OCI-LY1 (cell line): ENCODE measurements around the gene NDUFAF2.

Source experiments
- H2AFZ ChIP-seq: fragments of 200-600 bp; sonication (generic), shearing (Covaris generic); 2 replicates; pipeline ENCODE4 v1.6.0; 2014; ENCODE audit warnings: antibody characterized with exemption, mild to moderate bottlenecking, low read length
- H3F3A ChIP-seq: fragments of 200-600 bp; sonication (generic), shearing (Covaris generic); 2 replicates; pipeline ENCODE4 v1.6.0; 2014; ENCODE audit warnings: mild to moderate bottlenecking, antibody characterized with exemption, low read length, moderate library complexity; ENCODE audit not compliant: insufficient read depth
- H3K27ac ChIP-seq: fragments of 200-600 bp; sonication (generic); 2 replicates; pipeline ENCODE4 v1.5.1; 2014; ENCODE audit warnings: low read length, mixed run types, mild to moderate bottlenecking, low read depth; ENCODE audit not compliant: poor library complexity, severe bottlenecking
- H3K27me3 ChIP-seq: fragments of 200-600 bp; sonication (generic); 2 replicates; pipeline ENCODE4 v1.6.0; 2014; ENCODE audit warnings: antibody characterized with exemption, mild to moderate bottlenecking, low read length, moderate library complexity; ENCODE audit not compliant: insufficient read depth
- H3K36me3 ChIP-seq: fragments of 200-600 bp; sonication (generic); 2 replicates; pipeline ENCODE4 v1.6.1; 2014; ENCODE audit warnings: mild to moderate bottlenecking, antibody characterized with exemption, low read length, moderate library complexity, mixed read lengths; ENCODE audit not compliant: insufficient read depth
- H3K4me1 ChIP-seq: fragments of 200-600 bp; sonication (generic); 2 replicates; pipeline ENCODE4 v1.5.1; 2014; ENCODE audit warnings: mild to moderate bottlenecking, low read length, moderate library complexity; ENCODE audit not compliant: insufficient read depth, severe bottlenecking
- H3K4me2 ChIP-seq: fragments of 200-600 bp; sonication (generic), shearing (Covaris generic); 2 replicates; pipeline ENCODE4 v1.6.1; 2014; ENCODE audit warnings: low read length
- H3K4me3 ChIP-seq: fragments of 200-600 bp; sonication (generic); 2 replicates; pipeline ENCODE4 v1.5.1; 2014; ENCODE audit warnings: low read length, low read depth, mild to moderate bottlenecking, mixed read lengths; ENCODE audit not compliant: poor library complexity, severe bottlenecking
- H3K79me2 ChIP-seq: fragments of 200-600 bp; shearing (Covaris generic); 2 replicates; pipeline ENCODE4 v1.6.1; 2016; ENCODE audit warnings: mixed run types, low read length, mixed read lengths; ENCODE audit not compliant: insufficient read depth
- H3K9ac ChIP-seq: fragments of 200-600 bp; sonication (generic), shearing (Covaris generic); 2 replicates; pipeline ENCODE4 v1.6.1; 2014; ENCODE audit warnings: mild to moderate bottlenecking, low read length, mixed read lengths
- H3K9me2 ChIP-seq: fragments of 200-600 bp; sonication (generic), shearing (Covaris generic); 2 replicates; pipeline ENCODE4 v1.6.1; 2014; ENCODE audit warnings: low read depth, mild to moderate bottlenecking, low read length, mixed read lengths
- H3K9me3 ChIP-seq: fragments of 200-600 bp; shearing (Covaris generic); 2 replicates; pipeline ENCODE4 v1.6.1; 2014; ENCODE audit warnings: low read length, mixed read lengths
- H4K20me1 ChIP-seq: fragments of 200-600 bp; sonication (generic), shearing (Covaris generic); 2 replicates; pipeline ENCODE4 v1.6.0; 2016; ENCODE audit warnings: mild to moderate bottlenecking, low read length; ENCODE audit not compliant: insufficient read depth
- CTCF ChIP-seq: fragments of 200-600 bp; sonication (generic), shearing (Covaris generic); IDR thresholded peaks from 2 replicates; pipeline ENCODE4 v1.5.1; 2017; ENCODE audit warnings: mild to moderate bottlenecking, antibody characterized with exemption, low read length, moderate library complexity, mixed read lengths
- EZH2 ChIP-seq: fragments of 200-600 bp; sonication (generic), shearing (Covaris generic); IDR thresholded peaks from 2 replicates; pipeline ENCODE4 v1.8.0; 2017; ENCODE audit warnings: borderline replicate concordance, mixed run types, mild to moderate bottlenecking, antibody characterized with exemption, low read length, moderate library complexity, mixed read lengths

NDUFAF2 gene

GRCh38 chr5:61026004-61026403 lies 81.0 kb downstream of the NDUFAF2 start:
- no peaks in the 10 kb centered on the region for H3K27me3 ChIP-seq
- H3K4me3 ChIP-seq = no peak overlapping the region
- TF ChIP-seq CTCF (no peak), EZH2 (no peak)
- no peaks in the 10 kb centered on the region for H3K4me1 ChIP-seq
- no peaks in the 10 kb centered on the region for H4K20me1 ChIP-seq
- H3F3A ChIP-seq = no peaks in the 10 kb centered on the region
- H3K9ac ChIP-seq = no peak overlapping the region
- no peaks in the 10 kb centered on the region for H3K36me3 ChIP-seq
- no peaks in the 10 kb centered on the region for H3K79me2 ChIP-seq
- no peak overlapping the region for H3K4me2 ChIP-seq
- H3K9me3 ChIP-seq = no peaks in the 10 kb centered on the region
- no peak overlapping the region for H3K27ac ChIP-seq
- H2AFZ ChIP-seq = no peak overlapping the region
- no peaks in the 10 kb centered on the region for H3K9me2 ChIP-seq

GRCh38 chr5:61028382-61028781 lies 83.4 kb downstream of the NDUFAF2 start:
- H3K9me3 ChIP-seq = no peaks in the 10 kb centered on the region
- no peaks in the 10 kb centered on the region for H3K79me2 ChIP-seq
- no peaks in the 10 kb centered on the region for H3K36me3 ChIP-seq
- H3K4me1 ChIP-seq = no peaks in the 10 kb centered on the region
- no peaks in the 10 kb centered on the region for H3K9me2 ChIP-seq
- H3K4me3 ChIP-seq = no peak overlapping the region
- no peak overlapping the region for H3K9ac ChIP-seq
- H3F3A ChIP-seq = no peaks in the 10 kb centered on the region
- no peak overlapping the region for H3K4me2 ChIP-seq
- no peak overlapping the region for H2AFZ ChIP-seq
- TF ChIP-seq CTCF (no peak), EZH2 (no peak)
- no peak overlapping the region for H3K27ac ChIP-seq
- H4K20me1 ChIP-seq = no peaks in the 10 kb centered on the region
- H3K27me3 ChIP-seq = no peaks in the 10 kb centered on the region

- Histone ChIP-seq H4K20me1 (no peaks in the 10 kb centered on the region), H3K9me2 (no peaks in the 10 kb centered on the region), H3K4me2 (no peak overlapping the region), H2AFZ (no peak overlapping the region), H3K4me3 (no peak overlapping the region), H3K9me3 (no peaks in the 10 kb centered on the region), H3F3A (no peaks in the 10 kb centered on the region), H3K27me3 (no peaks in the 10 kb centered on the region), H3K79me2 (no peaks in the 10 kb centered on the region), H3K9ac (no peak overlapping the region), H3K27ac (no peak overlapping the region), H3K4me1 (no peaks in the 10 kb centered on the region), H3K36me3 (no peaks in the 10 kb centered on the region)
- TF ChIP-seq CTCF = no peak
- TF ChIP-seq EZH2 = no peak
Observed at GRCh38 chr5:61029456-61030162, 84.6 kb downstream of the NDUFAF2 start.
